GM21619 (cell line): ENCODE results near the gene CNTNAP2.
"Not testable (repeated sequence)": the region's sequence is repeated elsewhere in the genome, so short reads cannot be mapped to it uniquely, and the experiment has no call there.

ENCODE experiments used
- ATAC-seq: cut with Tn5 transposase; IDR thresholded peaks from one replicate; pipeline ENCODE4 v1.9.1; 2021; ENCODE audit not compliant: unreplicated experiment

The CNTNAP2 gene

GRCh38 chr7:148304083-148304335, 2187.4 kb downstream of the CNTNAP2 start:
- ATAC-seq: no peak

GRCh38 chr7:148304456-148304855, 2187.9 kb downstream of the CNTNAP2 start:
- ATAC-seq: no peak

DNA sequence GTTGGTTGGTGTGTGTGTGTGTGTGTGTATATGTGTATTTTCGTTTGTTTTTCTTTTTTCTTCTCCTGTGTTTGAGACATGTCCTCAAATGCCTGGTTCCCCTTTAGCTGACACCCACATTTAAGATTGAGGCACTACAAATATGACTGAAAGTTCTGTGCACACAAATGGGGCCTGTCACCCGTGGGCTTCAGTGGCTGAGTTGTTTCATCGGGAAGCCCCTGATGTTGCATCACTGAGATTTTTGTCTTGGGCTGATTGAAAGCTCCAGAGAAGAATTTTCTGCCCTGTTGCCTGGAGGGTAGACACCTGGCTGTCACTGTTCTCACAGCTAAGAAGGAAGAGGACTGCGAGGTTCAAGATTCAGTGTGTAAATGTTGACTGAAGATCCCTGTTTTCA, 2190.2 kb downstream of the CNTNAP2 start:
- no peak for ATAC-seq

- no peak for ATAC-seq
Measured at GRCh38 chr7:148318102-148318811, 2201.7 kb downstream of the CNTNAP2 start.

GRCh38 chr7:148318838-148319237, 2202.2 kb downstream of the CNTNAP2 start:
- ATAC-seq: no peak

DNA sequence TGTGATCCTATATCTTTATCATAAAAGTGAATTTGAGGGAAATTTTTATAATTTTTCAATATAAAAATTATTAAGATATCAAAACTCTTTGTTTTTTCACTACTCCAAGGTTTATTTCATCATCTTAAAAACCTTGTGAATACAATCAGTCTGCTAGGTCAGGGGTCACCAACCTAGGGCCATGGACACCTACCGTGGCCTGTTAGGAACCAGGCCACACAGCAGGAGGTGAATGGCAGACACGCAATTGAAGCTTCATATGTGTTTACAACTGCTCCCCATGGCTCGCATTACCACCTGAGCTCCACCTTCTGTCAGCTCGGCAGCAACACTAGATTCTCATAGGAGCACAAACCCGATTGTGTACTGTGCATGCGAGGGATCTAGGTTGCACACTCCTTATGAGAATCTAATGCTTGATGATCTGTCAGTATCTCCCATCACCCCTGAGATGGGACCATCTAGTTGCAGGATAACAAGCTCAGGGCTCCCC, 2202.8 kb downstream of the CNTNAP2 start:
- no peak for ATAC-seq

- no peak for ATAC-seq
Measured at GRCh38 chr7:148325208-148325607, 2208.6 kb downstream of the CNTNAP2 start.

DNA sequence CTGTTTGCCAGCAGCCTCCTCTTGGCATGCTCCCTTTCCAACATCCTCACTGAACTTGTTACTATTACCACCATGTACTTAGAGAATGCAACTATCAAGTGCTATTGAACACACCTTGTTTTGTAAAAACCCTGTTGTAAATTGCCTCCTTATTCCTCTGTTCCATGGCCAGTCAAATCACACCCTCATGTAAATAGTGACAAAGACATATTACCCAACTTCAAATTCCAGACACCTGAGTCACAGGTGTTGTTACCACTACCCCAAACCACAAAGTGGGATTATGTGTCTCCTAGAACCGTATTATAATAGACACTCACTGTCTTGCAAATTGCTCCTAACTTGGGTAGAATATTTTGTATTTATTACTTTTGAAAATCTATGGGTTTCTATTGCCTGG, 2210.8 kb downstream of the CNTNAP2 start:
- no peak for ATAC-seq

- no peak for ATAC-seq
Measured at GRCh38 chr7:148328906-148329305, 2212.3 kb downstream of the CNTNAP2 start.

DNA sequence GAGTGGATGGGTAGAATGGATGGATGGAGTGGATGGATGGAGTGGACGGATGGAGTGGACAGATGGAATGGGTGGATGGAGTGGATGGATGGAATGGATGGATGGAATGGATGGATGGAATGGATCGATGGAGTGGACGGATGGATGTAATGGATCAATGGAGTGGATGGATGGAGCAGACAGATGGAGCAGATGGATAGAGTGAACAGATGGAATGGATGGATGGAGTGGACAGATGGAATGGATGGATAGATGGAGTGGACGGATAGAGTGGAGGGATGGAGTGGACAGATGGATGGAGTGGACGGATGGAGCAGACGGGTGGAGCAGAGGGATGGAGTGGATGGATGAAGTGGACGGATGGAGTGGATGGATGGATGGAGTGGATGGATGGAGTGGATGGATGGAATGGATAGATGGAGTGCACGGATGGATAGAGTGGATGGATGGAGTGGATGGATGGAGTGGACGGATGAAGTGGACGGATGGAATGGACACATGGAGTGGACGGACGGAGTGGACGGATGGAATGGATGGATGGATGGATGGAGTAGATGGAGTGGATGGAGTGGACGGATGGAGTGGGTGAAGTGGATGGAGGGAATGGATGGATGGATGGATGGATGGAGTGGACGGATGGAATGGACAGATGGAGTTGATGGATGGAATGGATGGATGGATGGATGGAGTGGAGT, 2213.7 kb downstream of the CNTNAP2 start:
- no peak for ATAC-seq

GRCh38 chr7:148330822-148331221, 2214.2 kb downstream of the CNTNAP2 start:
- no peak for ATAC-seq

GRCh38 chr7:148331456-148331855, 2214.9 kb downstream of the CNTNAP2 start:
- not testable (repeated sequence) for ATAC-seq

DNA sequence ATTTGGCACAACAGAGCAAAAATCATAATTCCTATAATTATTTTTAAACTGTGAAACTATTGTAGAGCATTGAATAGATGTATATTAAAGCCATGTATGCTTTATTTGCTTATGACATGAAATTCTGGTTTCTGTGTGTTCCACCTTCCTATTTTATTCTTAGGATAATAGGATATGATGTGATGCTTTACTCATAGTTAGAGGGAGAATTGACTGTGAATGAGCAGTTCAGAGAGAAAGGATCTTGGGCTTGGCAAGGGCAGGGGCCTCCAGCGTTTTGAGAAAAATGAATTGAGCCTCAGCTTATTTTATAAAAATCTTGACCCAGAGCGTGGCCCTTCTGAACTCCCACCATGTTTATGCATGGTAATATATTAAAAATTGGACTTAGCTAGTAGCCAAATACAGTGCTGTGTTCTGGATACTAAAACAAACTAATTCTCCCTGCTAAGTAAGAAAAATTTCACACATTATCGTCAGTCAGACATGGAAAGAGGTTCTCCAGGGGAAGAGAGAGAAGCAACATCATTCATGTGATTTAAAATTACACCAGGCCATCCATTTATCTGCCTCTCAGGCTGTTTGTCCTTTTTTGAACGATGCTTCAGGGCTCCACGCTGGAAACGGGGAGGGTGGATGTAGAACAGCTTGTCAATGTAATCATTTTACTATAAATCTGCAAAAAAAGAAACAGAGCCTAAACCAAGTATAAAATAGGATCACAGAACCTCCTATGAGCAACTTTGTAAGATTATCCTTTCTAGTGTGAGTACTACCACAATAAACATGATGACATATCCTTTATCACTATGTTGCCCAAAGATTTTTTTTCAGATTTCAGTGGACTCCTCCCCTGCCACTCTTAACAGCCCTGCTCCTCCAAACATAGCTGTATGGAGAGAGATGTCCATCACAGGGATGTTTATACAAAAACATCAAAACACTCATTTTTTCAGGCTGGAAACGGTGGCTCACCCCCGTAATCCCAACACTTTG, 2215.9 kb downstream of the CNTNAP2 start:
- no peak for ATAC-seq

- ATAC-seq: no peak
Measured at GRCh38 chr7:148334441-148334956, 2217.9 kb downstream of the CNTNAP2 start.

DNA sequence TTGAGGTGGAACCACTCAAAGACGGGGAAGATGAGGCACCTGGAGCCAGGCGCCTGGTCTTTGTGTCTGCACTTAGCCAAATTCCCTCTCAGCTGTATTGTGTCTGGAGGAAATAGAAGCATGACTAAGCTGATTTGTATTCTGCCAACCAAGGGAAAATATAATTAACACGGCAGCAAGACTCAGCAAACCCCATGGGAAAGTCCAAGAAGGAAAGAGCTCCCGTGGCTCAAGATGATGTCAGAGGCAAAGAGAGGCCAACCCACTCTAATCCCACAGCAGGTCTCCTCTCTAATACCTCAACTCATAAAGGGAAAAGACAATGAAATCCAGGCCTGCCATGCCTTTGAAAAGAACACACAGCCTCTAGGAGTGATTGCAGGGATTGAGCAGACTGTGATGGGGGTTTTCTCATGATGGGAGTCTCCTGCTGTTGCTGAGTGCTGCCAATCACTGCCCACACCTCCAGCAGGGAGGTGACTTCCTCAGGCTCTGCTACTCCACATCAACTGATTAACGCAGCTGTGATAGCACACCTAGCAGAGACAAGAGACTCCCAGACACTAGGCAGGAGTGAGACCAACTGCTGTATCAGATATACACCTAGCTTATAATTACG, 2218.5 kb downstream of the CNTNAP2 start:
- ATAC-seq: no peak

DNA sequence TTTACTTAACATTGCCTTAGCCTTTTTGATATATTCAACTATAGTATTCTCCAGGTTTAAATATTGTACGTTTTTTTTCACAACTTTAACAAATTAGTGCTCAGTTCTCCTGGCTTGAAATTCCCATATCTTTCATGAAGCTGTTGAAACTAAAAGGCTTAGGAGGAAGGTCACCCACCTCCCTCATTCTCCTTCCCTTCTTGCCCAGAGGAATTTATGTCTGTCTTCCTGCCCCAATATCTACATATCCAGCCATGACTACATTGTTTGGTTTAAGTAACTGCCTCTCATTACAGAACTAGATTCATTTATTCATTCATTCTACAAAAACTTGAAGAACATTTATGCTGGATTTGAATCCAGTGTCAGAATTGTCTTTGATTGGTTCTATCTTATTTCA, 2219.2 kb downstream of the CNTNAP2 start:
- no peak for ATAC-seq

DNA sequence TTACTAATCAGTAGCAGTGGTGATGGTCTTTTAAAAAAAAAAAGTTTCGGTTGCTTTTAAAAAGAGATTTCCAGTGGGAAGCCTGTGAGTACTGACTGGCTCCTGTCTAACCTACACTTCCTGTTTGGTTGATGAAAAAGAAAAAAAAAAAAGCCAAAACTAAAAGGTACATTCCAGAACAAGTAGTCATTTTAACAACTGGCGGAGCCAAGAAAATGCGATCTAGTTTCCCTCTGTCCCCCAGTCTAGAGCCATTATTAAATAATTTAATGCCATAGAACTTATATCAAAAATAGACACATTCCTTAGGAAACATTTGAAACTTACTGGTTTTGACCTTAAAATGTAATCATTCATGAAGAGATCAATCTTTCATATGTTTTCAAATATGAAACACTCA, 2219.8 kb downstream of the CNTNAP2 start:
- ATAC-seq: no peak

DNA sequence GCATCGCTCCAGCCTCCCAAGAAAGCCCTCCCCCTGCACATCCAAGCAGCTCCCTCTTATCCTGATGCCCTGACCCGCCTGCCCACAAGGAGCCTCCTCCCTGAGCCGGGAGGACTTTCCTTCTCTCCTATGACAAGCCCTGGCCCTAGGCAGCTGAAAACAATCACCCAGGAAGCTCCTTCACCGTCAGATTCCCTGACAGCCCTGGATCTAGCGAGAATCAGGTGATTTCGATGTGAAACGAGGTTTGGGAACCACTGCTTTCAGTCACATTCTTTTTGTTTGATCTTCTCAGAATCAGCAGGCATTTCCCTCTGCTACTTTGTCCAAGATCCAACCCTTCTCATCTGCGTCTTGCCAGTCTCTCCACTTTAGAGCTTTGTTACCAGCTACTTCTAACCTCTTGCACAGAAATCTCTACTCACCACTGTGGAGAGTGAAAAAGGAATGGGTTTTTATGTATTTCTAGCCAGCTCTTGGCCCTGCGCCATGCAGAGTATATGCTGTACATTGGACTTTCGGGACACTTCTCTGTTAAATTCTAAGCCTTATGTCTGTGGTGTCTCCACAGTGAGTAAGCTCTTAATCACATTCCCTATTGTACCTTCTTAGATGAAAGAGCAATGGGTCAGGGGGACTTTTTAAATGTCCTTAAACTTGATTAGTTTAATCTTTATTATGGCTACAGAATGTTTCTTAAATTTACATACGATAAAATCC, 2220.8 kb downstream of the CNTNAP2 start:
- ATAC-seq: no peak

DNA sequence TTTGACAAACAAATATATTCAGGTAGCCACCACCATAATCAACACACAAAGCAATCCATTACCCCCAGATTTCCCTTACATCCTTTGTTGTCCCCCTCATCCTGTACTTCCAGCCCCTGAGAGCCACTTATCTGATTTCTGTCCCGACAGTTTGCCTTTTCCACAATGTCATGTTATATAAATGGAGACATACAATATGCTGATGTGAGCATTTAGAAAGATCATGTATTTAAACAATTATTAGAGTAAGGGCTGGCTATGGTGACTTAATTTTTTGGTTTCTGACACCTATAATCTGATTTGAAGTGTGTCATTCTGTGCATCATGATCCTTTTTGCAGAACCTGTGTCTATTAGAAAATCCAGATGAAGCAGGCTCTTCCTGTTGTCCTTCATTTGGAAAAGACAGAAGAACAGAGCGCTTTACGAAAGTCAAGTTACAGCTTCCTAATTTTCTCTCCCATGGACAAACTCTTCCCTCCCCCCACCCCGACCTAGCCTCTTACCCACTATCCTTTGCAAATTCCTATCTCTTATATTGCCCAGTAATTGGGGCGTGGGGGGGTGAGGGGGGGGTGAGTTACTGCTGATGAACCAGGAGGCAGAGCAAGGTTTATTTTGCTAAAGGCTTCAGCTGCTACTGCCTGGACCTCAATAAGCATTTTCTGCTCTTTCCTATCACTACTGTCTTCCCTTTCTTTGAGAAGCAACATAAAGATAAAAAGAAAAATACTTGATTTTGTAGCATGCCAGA, 2221.6 kb downstream of the CNTNAP2 start:
- no peak for ATAC-seq
